OCI-LY7 (cell line): ENCODE data around the gene SRRM5. TPM values are rescaled to one million over a fixed set of nuclear protein-coding genes. Genes with fewer than 3 reads are reported as not detected.
"Not testable (repeated sequence)": the region's sequence is repeated elsewhere in the genome, so short reads cannot be mapped to it uniquely, and the experiment has no call there.

Experiments used
- BruUV-seq: library from RNA; stranded (reverse); fragments of 400-500 nt; replicated peaks from 2 replicates; lab custom pipeline; 2021; lab: Mats Ljungman, UMichigan
- CTCF ChIA-PET: fragments of 300-600 bp; sonication (Branson Sonifier 250); formaldehyde crosslinking; loops from one replicate; lab custom pipeline; 2022; ENCODE audit warnings: antibody characterized with exemption; ENCODE audit not compliant: unreplicated experiment; lab: Charles Lee
- POLR2A ChIA-PET: fragments of 300-600 bp; sonication (Branson Sonifier 250); formaldehyde crosslinking; loops from one replicate; lab custom pipeline; 2022; ENCODE audit warnings: antibody characterized with exemption; lab: Charles Lee
- DNase-seq: peaks from one replicate; pipeline ENCODE4 v3.0.0-alpha.2; 2015; ENCODE audit warnings: low spot score
- H2AFZ ChIP-seq: fragments of 200-600 bp; sonication (generic), shearing (Covaris generic); 2 replicates; pipeline ENCODE4 v1.6.1; 2014; ENCODE audit warnings: mild to moderate bottlenecking, antibody characterized with exemption, low read length, moderate library complexity
- H3K27ac ChIP-seq: fragments of 200-600 bp; sonication (generic); 2 replicates; pipeline ENCODE4 v1.5.1; 2014; ENCODE audit warnings: mixed run types, low read depth, mild to moderate bottlenecking, moderate library complexity, low read length, inconsistent platforms; ENCODE audit not compliant: poor library complexity, severe bottlenecking
- H3K36me3 ChIP-seq: fragments of 200-600 bp; sonication (generic); 2 replicates; pipeline ENCODE4 v1.6.1; 2014; ENCODE audit warnings: mild to moderate bottlenecking, antibody characterized with exemption, low read length, moderate library complexity, mixed read lengths; ENCODE audit not compliant: insufficient read depth
- H3K4me1 ChIP-seq: fragments of 200-600 bp; sonication (generic); 2 replicates; pipeline ENCODE4 v1.5.1; 2014; ENCODE audit warnings: mild to moderate bottlenecking, low read length; ENCODE audit not compliant: insufficient read depth, poor library complexity, severe bottlenecking
- H3K4me2 ChIP-seq: fragments of 200-600 bp; sonication (generic); 2 replicates; pipeline ENCODE4 v1.6.1; 2014; ENCODE audit warnings: mild to moderate bottlenecking, low read length
- H3K4me3 ChIP-seq: fragments of 200-600 bp; sonication (generic); 2 replicates; pipeline ENCODE4 v1.5.1; 2014; ENCODE audit warnings: mild to moderate bottlenecking, low read depth, low read length; ENCODE audit not compliant: poor library complexity, severe bottlenecking
- H3K79me2 ChIP-seq: fragments of 200-600 bp; sonication (generic); 2 replicates; pipeline ENCODE4 v1.6.1; 2016; ENCODE audit warnings: low read depth, mild to moderate bottlenecking, low read length, moderate library complexity, mixed read lengths; ENCODE audit not compliant: insufficient read depth
- H3K9me2 ChIP-seq: fragments of 200-600 bp; sonication (generic); 2 replicates; pipeline ENCODE4 v1.6.1; 2016; ENCODE audit warnings: mild to moderate bottlenecking, low read length, mixed read lengths; ENCODE audit not compliant: insufficient read depth
- H3K9me3 ChIP-seq: fragments of 200-600 bp; sonication (generic); 2 replicates; pipeline ENCODE4 v1.6.1; 2014; ENCODE audit warnings: mild to moderate bottlenecking, mixed run types, low read length, mixed read lengths
- H4K20me1 ChIP-seq: fragments of 200-600 bp; sonication (generic); 2 replicates; pipeline ENCODE4 v1.6.1; 2014; ENCODE audit warnings: mild to moderate bottlenecking, antibody characterized with exemption, low read length, moderate library complexity, mixed read lengths; ENCODE audit not compliant: insufficient read depth
- CTCF ChIP-seq: fragments of 200-600 bp; sonication (generic); conservative IDR thresholded peaks from 2 replicates; pipeline ENCODE4 v1.5.1; 2014; ENCODE audit warnings: mild to moderate bottlenecking, antibody characterized with exemption, low read length, moderate library complexity, mixed read lengths
- EZH2phosphoT487 ChIP-seq: fragments of 200-600 bp; sonication (generic); IDR thresholded peaks from 2 replicates; pipeline ENCODE4 v1.6.1; 2018; ENCODE audit warnings: low read depth, borderline replicate concordance, mild to moderate bottlenecking, mixed run types, antibody characterized with exemption, low read length, moderate library complexity, mixed read lengths
- intact Hi-C: fragments of 100-400 bp; cut with micrococcal nuclease; formaldehyde crosslinking; loops from one replicate; pipeline ENCODE4 v1.10.0; 2022; ENCODE audit not compliant: unreplicated experiment
- total RNA-seq, 2 experiments: library from RNA; depleted of rRNA in 1 of 2; stranded (reverse); fragments of >200 nt in 1 of 2; shearing (Covaris generic) in 1 of 2; gene quantifications; 2 replicates each; pipeline ENCODE4 v1.2.3, GENCODE V29; 2014 to 2022

The SRRM5 gene
- total RNA-seq, 2 experiments from 2014 or later = 0.61 to 0.73 TPM

- Histone ChIP-seq H2AFZ (no peak overlapping the region), H3K9me2 (no peaks in the 10 kb centered on the region), H3K4me2 (peak overlapping the region; percentile 94), H3K79me2 (peaks cover 33% of the 10 kb centered on the region), H3K27ac (no peak overlapping the region), H3K4me1 (peaks cover 14% of the 10 kb centered on the region), H4K20me1 (no peaks in the 10 kb centered on the region; the same call in 1 of the 2 replicates), H3K36me3 (peaks cover 55% of the 10 kb centered on the region), H3K4me3 (peak overlapping the region; percentile 86), H3K9me3 (no peaks in the 10 kb centered on the region)
- no peak for TF ChIP-seq CTCF
- TF ChIP-seq EZH2phosphoT487 = no peak
- BruUV-seq = no TSS peak
- POLR2A ChIA-PET = no interaction called here
- CTCF ChIA-PET = no interaction called here
- intact Hi-C loops = loop anchor here (10.0 kb wide), 2 partner anchors 64 to 154 kb away; partner anchors contain the start of gene ZNF575
- DNase-seq = no peak
Observed at GRCh38 chr19:43598445-43599240, 13.2 kb upstream of the SRRM5 start.

GRCh38 chr19:43599635-43600295 lies 12.1 kb upstream of the SRRM5 start:
- H3K27ac ChIP-seq = no peak overlapping the region
- ChIA-PET CTCF (no interaction called here), POLR2A (no interaction called here)
- H3K4me3 ChIP-seq = no peak overlapping the region
- BruUV-seq = TSS peak; percentile 28
- H3K4me2 ChIP-seq = no peak overlapping the region
- no peaks in the 10 kb centered on the region; the same call in 1 of the 2 replicates for H4K20me1 ChIP-seq
- H3K9me3 ChIP-seq = no peaks in the 10 kb centered on the region
- H3K36me3 ChIP-seq = peaks cover 58% of the 10 kb centered on the region
- peaks cover 18% of the 10 kb centered on the region for H3K4me1 ChIP-seq
- H3K79me2 ChIP-seq = peaks cover 33% of the 10 kb centered on the region
- intact Hi-C loops = loop anchor here (10.0 kb wide), 2 partner anchors 65 to 155 kb away; partner anchors contain the start of gene ZNF575
- no peak for TF ChIP-seq EZH2phosphoT487
- TF ChIP-seq CTCF = peak; percentile 33; the same call in 1 of the 2 replicates
- DNase-seq = no peak
- no peaks in the 10 kb centered on the region for H3K9me2 ChIP-seq
- no peak overlapping the region for H2AFZ ChIP-seq

GRCh38 chr19:43600326-43600725 lies 11.6 kb upstream of the SRRM5 start:
- POLR2A ChIA-PET, CTCF ChIA-PET, H3K27ac ChIP-seq, BruUV-seq, H4K20me1 ChIP-seq, H3K4me2 ChIP-seq, intact Hi-C loops, DNase-seq, H3K9me2 ChIP-seq, H3K4me3 ChIP-seq, H2AFZ ChIP-seq, H3K9me3 ChIP-seq: not testable (repeated sequence)
- H3K79me2 ChIP-seq = peaks cover 30% of the 10 kb centered on the region
- H3K36me3 ChIP-seq = peaks cover 58% of the 10 kb centered on the region
- peaks cover 18% of the 10 kb centered on the region for H3K4me1 ChIP-seq
